ENCODE data around the gene HNF4A. TPM values are rescaled to one million over a fixed set of nuclear protein-coding genes. Genes with fewer than 3 reads are reported as not detected.

HNF4A gene
- total RNA-seq, 4 donors from 2014 or later, result not detected

- TF ChIP-seq CTCF (IDR thresholded peaks at IDR 0.05; ENCODE audit: low read depth), result no peak
Measured at GRCh38 chr20:44414808-44415207, 59.3 kb downstream of the HNF4A start.

- TF ChIP-seq CTCF (IDR thresholded peaks at IDR 0.05; ENCODE audit: low read depth), result no peak
Measured at GRCh38 chr20:44415833-44416715, 60.6 kb downstream of the HNF4A start.

GRCh38 chr20:44418069-44418905 lies 62.8 kb downstream of the HNF4A start:
- TF ChIP-seq CTCF (IDR thresholded peaks at IDR 0.05; ENCODE audit: low read depth), result no peak

- no peak for TF ChIP-seq CTCF (IDR thresholded peaks at IDR 0.05; ENCODE audit: low read depth)
Measured at GRCh38 chr20:44419131-44419844, 63.8 kb downstream of the HNF4A start.

- no peak for TF ChIP-seq CTCF (IDR thresholded peaks at IDR 0.05; ENCODE audit: low read depth)
Measured at GRCh38 chr20:44420497-44420896, 65.0 kb downstream of the HNF4A start.

GRCh38 chr20:44422083-44422482 lies 66.6 kb downstream of the HNF4A start:
- TF ChIP-seq CTCF (IDR thresholded peaks at IDR 0.05; ENCODE audit: low read depth), result no peak

Measured in subcutaneous adipose tissue (tissue), 4 donors.